ENCODE data around the gene SETBP1. TPM values are rescaled to one million over a fixed set of nuclear protein-coding genes. Genes with fewer than 3 reads are reported as not detected.

SETBP1 gene
- total RNA-seq, 1 donor from 2014 or later, result 80.0 TPM

DNA sequence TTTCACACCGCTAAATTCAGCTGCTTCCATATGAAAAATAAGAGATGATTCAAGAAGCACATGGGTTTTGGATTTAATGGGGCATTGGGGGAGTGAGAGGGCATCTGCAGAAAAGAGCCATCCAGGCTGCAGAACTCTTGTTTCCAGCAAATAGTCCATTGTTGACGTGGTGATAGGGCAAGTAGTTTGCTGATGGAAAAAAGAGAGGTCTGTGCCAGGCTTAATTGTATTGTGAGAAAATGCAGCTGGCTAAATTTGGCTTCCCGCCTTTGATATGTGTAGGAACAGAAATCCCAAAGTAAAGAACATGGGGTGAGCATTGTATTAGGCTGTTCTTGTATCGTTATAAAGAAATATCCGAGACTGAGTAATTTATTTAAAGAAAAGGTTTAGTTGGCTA lies 199.5 kb downstream of the SETBP1 start:
- no peak overlapping the region for H3K27ac Mint-ChIP-seq (ENCODE audit: unreplicated experiment)
- no peak for DNase-seq (ENCODE audit: extremely low spot score, unreplicated experiment)
- peaks cover 47% of the 10 kb centered on the region for H3K36me3 Mint-ChIP-seq (ENCODE audit: unreplicated experiment)
- H3K4me1 Mint-ChIP-seq (ENCODE audit: unreplicated experiment), result peaks cover 22% of the 10 kb centered on the region
- peaks cover 6% of the 10 kb centered on the region for H3K9me3 Mint-ChIP-seq (ENCODE audit: unreplicated experiment)
- TF ChIP-seq, protein P1, sequence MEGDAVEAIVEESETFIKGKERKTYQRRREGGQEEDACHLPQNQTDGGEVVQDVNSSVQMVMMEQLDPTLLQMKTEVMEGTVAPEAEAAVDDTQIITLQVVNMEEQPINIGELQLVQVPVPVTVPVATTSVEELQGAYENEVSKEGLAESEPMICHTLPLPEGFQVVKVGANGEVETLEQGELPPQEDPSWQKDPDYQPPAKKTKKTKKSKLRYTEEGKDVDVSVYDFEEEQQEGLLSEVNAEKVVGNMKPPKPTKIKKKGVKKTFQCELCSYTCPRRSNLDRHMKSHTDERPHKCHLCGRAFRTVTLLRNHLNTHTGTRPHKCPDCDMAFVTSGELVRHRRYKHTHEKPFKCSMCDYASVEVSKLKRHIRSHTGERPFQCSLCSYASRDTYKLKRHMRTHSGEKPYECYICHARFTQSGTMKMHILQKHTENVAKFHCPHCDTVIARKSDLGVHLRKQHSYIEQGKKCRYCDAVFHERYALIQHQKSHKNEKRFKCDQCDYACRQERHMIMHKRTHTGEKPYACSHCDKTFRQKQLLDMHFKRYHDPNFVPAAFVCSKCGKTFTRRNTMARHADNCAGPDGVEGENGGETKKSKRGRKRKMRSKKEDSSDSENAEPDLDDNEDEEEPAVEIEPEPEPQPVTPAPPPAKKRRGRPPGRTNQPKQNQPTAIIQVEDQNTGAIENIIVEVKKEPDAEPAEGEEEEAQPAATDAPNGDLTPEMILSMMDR (IDR thresholded peaks at IDR 0.05), result no peak
- H3K4me3 Mint-ChIP-seq (ENCODE audit: unreplicated experiment), result no peak overlapping the region
- no peaks in the 10 kb centered on the region for H3K27me3 Mint-ChIP-seq (ENCODE audit: unreplicated experiment)

DNA sequence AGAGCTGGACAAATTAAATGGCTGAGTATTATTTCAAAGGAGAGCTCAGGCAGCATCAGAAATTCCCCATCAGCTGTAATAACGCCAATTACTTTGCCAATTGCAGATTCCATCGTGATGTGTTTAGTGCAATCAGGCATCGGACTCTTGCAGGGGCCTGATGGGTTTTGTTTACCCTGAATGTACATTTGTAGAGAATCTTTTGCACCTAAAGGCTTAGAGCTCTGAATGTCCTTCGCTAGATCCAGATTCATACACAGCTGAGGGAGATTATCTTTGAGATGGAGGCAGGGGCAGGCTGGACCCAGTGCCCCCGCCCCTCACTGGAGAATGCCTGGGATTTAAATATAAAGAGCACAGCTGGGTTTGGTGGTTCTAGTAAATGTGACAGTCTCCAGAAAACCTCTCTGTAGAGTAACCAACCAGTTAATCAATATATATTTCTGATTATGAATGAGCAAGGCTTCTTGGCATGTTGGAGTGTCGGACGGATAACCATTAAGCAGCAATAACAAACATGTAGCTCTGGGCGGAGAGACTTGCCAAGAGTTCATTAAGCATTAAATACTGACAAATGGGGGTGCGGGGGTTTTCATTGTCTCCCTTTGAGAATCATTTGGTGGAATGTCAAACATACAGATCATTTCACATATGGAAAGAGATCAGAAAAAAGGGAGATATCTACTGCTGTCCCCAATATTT lies 200.9 kb downstream of the SETBP1 start:
- Mint-ChIP-seq H3K4me1 (ENCODE audit: unreplicated experiment) (peaks cover 22% of the 10 kb centered on the region), H3K4me3 (ENCODE audit: unreplicated experiment) (no peak overlapping the region), H3K36me3 (ENCODE audit: unreplicated experiment) (peaks cover 41% of the 10 kb centered on the region), H3K27ac (ENCODE audit: unreplicated experiment) (no peak overlapping the region), H3K27me3 (ENCODE audit: unreplicated experiment) (no peaks in the 10 kb centered on the region), H3K9me3 (ENCODE audit: unreplicated experiment) (peaks cover 6% of the 10 kb centered on the region)
- TF ChIP-seq, protein P1 (IDR thresholded peaks at IDR 0.05), result no peak
- DNase-seq (ENCODE audit: extremely low spot score, unreplicated experiment), result no peak

DNA sequence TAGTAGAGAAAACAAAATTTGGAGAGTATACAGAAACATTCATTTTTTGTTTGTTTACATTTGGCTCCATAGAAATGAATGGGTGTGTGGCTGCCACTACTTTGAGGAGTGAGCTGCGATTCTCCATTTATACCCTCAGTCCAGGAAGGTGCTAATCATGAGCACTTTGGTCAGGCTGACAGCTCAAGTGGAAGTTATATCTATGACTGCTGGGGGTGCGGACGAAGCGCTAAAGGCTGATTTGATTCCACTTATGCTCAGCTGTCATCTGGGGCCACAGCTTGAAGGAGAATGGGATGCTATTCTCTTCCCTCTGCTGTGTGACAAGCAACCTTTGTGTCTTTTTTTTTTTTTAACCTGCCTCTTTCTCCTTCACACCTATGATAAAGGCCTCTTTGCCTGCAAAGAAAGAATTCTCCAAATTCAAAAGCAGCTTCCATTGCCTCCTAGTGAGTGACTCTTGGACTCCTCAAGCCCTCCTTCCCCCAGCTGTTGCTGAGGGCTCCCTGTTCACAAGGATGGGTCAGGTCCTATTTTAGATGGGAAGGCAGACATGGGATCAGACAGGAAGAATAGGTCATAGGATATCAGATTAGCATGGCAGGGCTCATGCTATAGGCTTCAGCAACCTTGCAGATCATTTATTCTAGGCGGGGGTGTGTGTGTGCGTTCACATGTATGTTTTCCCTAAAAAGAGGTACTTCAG lies 201.6 kb downstream of the SETBP1 start:
- no peak overlapping the region for H3K27ac Mint-ChIP-seq (ENCODE audit: unreplicated experiment)
- peaks cover 20% of the 10 kb centered on the region for H3K4me1 Mint-ChIP-seq (ENCODE audit: unreplicated experiment)
- H3K27me3 Mint-ChIP-seq (ENCODE audit: unreplicated experiment), result no peaks in the 10 kb centered on the region
- H3K4me3 Mint-ChIP-seq (ENCODE audit: unreplicated experiment), result no peak overlapping the region
- H3K36me3 Mint-ChIP-seq (ENCODE audit: unreplicated experiment), result peaks cover 35% of the 10 kb centered on the region
- no peak for DNase-seq (ENCODE audit: extremely low spot score, unreplicated experiment)
- H3K9me3 Mint-ChIP-seq (ENCODE audit: unreplicated experiment), result peaks cover 6% of the 10 kb centered on the region
- TF ChIP-seq, protein P1 (IDR thresholded peaks at IDR 0.05), result no peak

DNA sequence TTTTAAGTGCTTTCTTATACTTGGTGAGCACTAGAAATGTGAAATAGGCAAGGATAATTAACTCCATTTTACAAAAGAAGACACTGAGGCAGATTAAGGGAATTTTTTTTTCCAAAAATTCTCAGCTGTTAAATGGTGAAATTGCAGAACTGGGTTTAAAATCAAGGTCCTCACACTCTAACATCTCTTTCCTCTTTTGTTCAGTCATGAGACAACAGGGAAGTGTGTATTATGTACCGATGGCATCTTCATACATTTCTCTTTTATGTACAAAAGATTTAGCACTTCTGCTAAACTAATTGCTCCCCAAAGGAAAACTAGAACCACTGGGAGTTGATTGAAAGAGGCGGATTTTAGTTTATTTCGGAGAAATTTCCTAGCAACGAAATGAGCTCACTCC lies 203.0 kb downstream of the SETBP1 start:
- H3K27me3 Mint-ChIP-seq (ENCODE audit: unreplicated experiment), result no peaks in the 10 kb centered on the region
- no peak for DNase-seq (ENCODE audit: extremely low spot score, unreplicated experiment)
- no peak overlapping the region for H3K4me3 Mint-ChIP-seq (ENCODE audit: unreplicated experiment)
- peaks cover 27% of the 10 kb centered on the region for H3K36me3 Mint-ChIP-seq (ENCODE audit: unreplicated experiment)
- TF ChIP-seq, protein P1 (IDR thresholded peaks at IDR 0.05), result no peak
- H3K27ac Mint-ChIP-seq (ENCODE audit: unreplicated experiment), result no peak overlapping the region
- peaks cover 6% of the 10 kb centered on the region for H3K9me3 Mint-ChIP-seq (ENCODE audit: unreplicated experiment)
- H3K4me1 Mint-ChIP-seq (ENCODE audit: unreplicated experiment), result peaks cover 13% of the 10 kb centered on the region

- Mint-ChIP-seq H3K4me1 (ENCODE audit: unreplicated experiment) (peaks cover 19% of the 10 kb centered on the region), H3K4me3 (ENCODE audit: unreplicated experiment) (no peak overlapping the region), H3K27ac (ENCODE audit: unreplicated experiment) (no peak overlapping the region), H3K27me3 (ENCODE audit: unreplicated experiment) (no peaks in the 10 kb centered on the region), H3K36me3 (ENCODE audit: unreplicated experiment) (peaks cover 24% of the 10 kb centered on the region), H3K9me3 (ENCODE audit: unreplicated experiment) (peaks cover 6% of the 10 kb centered on the region)
- TF ChIP-seq, protein P1 (IDR thresholded peaks at IDR 0.05), result no peak
- no peak for DNase-seq (ENCODE audit: extremely low spot score, unreplicated experiment)
Observed at GRCh38 chr18:44884431-44884830, 203.7 kb downstream of the SETBP1 start.
